NB4 (cell line): Measurements from ENCODE around the gene FILIP1L.

Experiments used
- CTCF ChIP-seq: IDR thresholded peaks from one replicate; pipeline ENCODE4 v1.5.1; 2012; ENCODE audit warnings: low read depth, low read length
- MYC ChIP-seq: IDR thresholded peaks from 2 replicates; pipeline ENCODE4 v1.6.1; 2011; ENCODE audit warnings: low read depth, low read length

DNA sequence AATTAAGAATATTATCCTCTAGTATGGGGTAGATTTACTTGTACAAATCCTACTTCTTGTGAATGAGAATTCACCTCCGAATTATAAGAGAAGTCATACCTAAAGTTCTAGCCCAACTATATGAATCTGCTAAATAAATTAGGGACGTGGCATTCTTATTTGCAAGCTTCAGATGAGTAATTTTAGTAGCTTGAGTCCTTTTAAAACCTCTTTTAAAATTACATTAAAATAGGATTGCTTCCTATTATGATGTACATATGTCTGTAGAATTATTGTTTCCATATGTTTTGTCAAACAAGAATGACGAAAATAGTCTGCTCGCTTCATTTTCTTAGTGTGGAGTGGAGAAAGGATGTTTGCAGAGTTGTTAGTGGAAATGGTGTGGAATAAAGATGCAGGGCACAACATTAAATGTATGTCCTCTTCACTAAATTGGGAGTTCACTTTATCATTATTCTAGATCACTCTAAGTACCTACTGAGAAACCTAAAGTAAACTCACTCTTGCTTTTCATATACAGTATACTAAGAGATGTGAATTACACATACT lies 237.2 kb downstream of the FILIP1L start:
- TF ChIP-seq CTCF: no peak
- no peak for TF ChIP-seq MYC
